ENCODE results near the gene ARHGAP25. TPM values are rescaled to one million over a fixed set of nuclear protein-coding genes. Genes with fewer than 3 reads are reported as not detected.

The ARHGAP25 gene
- total RNA-seq, 1 experiment from 2014 or later = not detected

DNA sequence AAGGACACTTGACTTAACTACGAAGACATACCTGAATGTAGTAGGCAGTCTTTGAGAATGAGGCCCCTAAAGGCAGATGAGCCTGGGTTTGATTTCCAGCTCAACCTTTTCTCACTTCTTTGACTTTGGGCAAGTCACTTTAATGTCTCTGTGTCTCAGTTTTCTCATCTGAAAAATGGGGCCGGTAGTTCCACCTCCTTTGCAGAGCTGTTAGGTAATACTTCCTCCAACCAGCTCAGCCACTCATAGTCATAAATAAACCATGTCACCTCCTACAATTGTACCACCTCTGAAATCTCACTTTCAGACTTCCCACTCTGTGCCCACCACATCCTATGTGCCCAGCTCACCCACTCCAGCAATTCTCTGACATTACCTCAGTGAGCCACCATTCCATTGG, 10.4 kb downstream of the ARHGAP25 start:
- H3K9me2 ChIP-seq (ENCODE audit: insufficient read depth) = no peaks in the 10 kb centered on the region
- CTCF ChIA-PET = no interaction called here
- no peak overlapping the region for H2AFZ ChIP-seq

DNA sequence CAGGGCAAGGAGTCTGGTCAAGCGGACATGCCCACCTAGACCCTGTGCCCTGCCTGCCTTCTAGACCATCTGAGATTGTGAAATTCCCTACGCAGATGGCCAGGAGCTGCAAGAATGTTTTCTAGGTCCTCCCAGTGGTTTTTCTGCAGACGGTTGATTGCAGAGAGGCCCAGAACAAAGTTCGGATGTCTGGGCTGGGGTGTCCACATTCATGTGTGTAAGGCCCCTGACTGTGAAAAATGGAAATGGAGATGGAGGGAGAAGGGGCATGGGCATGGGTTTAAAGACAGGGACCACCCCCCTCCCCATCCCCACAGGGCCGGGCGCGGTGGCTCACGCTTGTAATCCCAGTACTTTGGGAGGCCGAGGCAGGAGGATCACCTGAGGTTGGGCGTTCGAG, 11.8 kb downstream of the ARHGAP25 start:
- Histone ChIP-seq H3K27me3 (ENCODE audit: insufficient read depth, low read depth) (no peaks in the 10 kb centered on the region), H3F3A (ENCODE audit: insufficient read depth, low read depth) (no peaks in the 10 kb centered on the region), H3K36me3 (ENCODE audit: low read depth) (no peaks in the 10 kb centered on the region), H3K9me3 (ENCODE audit: insufficient read depth, low read depth) (no peaks in the 10 kb centered on the region), H4K20me1 (ENCODE audit: insufficient read depth) (no peaks in the 10 kb centered on the region), H2AFZ (no peak overlapping the region), H3K79me2 (ENCODE audit: low read depth) (no peaks in the 10 kb centered on the region), H3K9me2 (ENCODE audit: insufficient read depth) (no peaks in the 10 kb centered on the region), H3K4me3 (no peak overlapping the region), H3K27ac (no peak overlapping the region), H3K4me1 (replicated peaks; ENCODE audit: insufficient read depth) (no peaks in the 10 kb centered on the region), H3K4me2 (no peak overlapping the region)
- no peak for DNase-seq
- no peak for TF ChIP-seq EZH2 (IDR thresholded peaks at IDR 0.05; ENCODE audit: low read depth)
- TF ChIP-seq, protein P1, sequence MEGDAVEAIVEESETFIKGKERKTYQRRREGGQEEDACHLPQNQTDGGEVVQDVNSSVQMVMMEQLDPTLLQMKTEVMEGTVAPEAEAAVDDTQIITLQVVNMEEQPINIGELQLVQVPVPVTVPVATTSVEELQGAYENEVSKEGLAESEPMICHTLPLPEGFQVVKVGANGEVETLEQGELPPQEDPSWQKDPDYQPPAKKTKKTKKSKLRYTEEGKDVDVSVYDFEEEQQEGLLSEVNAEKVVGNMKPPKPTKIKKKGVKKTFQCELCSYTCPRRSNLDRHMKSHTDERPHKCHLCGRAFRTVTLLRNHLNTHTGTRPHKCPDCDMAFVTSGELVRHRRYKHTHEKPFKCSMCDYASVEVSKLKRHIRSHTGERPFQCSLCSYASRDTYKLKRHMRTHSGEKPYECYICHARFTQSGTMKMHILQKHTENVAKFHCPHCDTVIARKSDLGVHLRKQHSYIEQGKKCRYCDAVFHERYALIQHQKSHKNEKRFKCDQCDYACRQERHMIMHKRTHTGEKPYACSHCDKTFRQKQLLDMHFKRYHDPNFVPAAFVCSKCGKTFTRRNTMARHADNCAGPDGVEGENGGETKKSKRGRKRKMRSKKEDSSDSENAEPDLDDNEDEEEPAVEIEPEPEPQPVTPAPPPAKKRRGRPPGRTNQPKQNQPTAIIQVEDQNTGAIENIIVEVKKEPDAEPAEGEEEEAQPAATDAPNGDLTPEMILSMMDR (conservative IDR thresholded peaks at IDR 0.05) = no peak
- no TSS peak for BruUV-seq (replicated peaks)
- POLR2A ChIA-PET (ENCODE audit: unreplicated experiment) = no interaction called here
- CTCF ChIA-PET = no interaction called here
- intact Hi-C loops (cut with micrococcal nuclease; ENCODE audit: unreplicated experiment) = no loop called here

More for the DNA sequence above, 10.4 kb downstream of the ARHGAP25 start:
- TF ChIP-seq, protein P1 (conservative IDR thresholded peaks at IDR 0.05) = no peak
- TF ChIP-seq EZH2 (IDR thresholded peaks at IDR 0.05; ENCODE audit: low read depth) = no peak
- no peak for DNase-seq
- no peaks in the 10 kb centered on the region for H4K20me1 ChIP-seq (ENCODE audit: insufficient read depth)
- POLR2A ChIA-PET (ENCODE audit: unreplicated experiment) = no interaction called here
- H3K79me2 ChIP-seq (ENCODE audit: low read depth) = no peaks in the 10 kb centered on the region
- H3F3A ChIP-seq (ENCODE audit: insufficient read depth, low read depth) = no peaks in the 10 kb centered on the region
- no peaks in the 10 kb centered on the region for H3K36me3 ChIP-seq (ENCODE audit: low read depth)
- no peak overlapping the region for H3K4me3 ChIP-seq
- H3K4me2 ChIP-seq = no peak overlapping the region
- intact Hi-C loops (cut with micrococcal nuclease; ENCODE audit: unreplicated experiment) = no loop called here
- BruUV-seq (replicated peaks) = no TSS peak
- no peaks in the 10 kb centered on the region for H3K4me1 ChIP-seq (replicated peaks; ENCODE audit: insufficient read depth)
- no peaks in the 10 kb centered on the region for H3K9me3 ChIP-seq (ENCODE audit: insufficient read depth, low read depth)
- H3K27ac ChIP-seq = no peak overlapping the region
- H3K27me3 ChIP-seq (ENCODE audit: insufficient read depth, low read depth) = no peaks in the 10 kb centered on the region

DNA sequence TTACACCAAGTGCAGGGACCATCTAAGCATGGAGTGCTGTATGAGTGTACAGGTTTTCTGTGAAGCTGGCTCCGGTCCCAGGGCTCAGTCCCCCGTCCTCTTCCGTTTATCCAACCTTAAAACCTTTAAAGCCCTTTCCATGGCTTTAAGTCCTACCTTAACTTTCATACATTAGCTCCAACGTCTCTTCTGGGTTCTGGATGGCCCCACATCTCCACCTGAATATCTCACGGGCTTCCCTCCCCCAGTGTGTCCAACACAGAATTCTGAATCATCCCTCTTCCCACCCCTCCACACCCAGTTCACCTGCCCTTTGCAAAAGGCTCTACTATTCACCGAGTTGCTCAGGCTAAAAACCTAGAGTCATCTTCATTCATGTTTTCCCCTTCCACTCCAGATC, 12.8 kb downstream of the ARHGAP25 start:
- Histone ChIP-seq H3K9me2 (ENCODE audit: insufficient read depth) (no peaks in the 10 kb centered on the region), H3F3A (ENCODE audit: insufficient read depth, low read depth) (no peaks in the 10 kb centered on the region), H2AFZ (no peak overlapping the region), H3K79me2 (ENCODE audit: low read depth) (no peaks in the 10 kb centered on the region), H3K9me3 (ENCODE audit: insufficient read depth, low read depth) (no peaks in the 10 kb centered on the region), H3K36me3 (ENCODE audit: low read depth) (no peaks in the 10 kb centered on the region), H3K4me1 (replicated peaks; ENCODE audit: insufficient read depth) (no peaks in the 10 kb centered on the region), H3K4me2 (no peak overlapping the region), H3K27ac (no peak overlapping the region), H3K4me3 (no peak overlapping the region), H3K27me3 (ENCODE audit: insufficient read depth, low read depth) (no peaks in the 10 kb centered on the region), H4K20me1 (ENCODE audit: insufficient read depth) (no peaks in the 10 kb centered on the region)
- no TSS peak for BruUV-seq (replicated peaks)
- TF ChIP-seq EZH2 (IDR thresholded peaks at IDR 0.05; ENCODE audit: low read depth) = no peak
- TF ChIP-seq, protein P1 (conservative IDR thresholded peaks at IDR 0.05) = no peak
- intact Hi-C loops (cut with micrococcal nuclease; ENCODE audit: unreplicated experiment) = no loop called here
- CTCF ChIA-PET = no interaction called here
- DNase-seq = no peak
- POLR2A ChIA-PET (ENCODE audit: unreplicated experiment) = no interaction called here

Measured in PC-9 (cell line).